Measurements from ENCODE around the gene FOXN3. TPM values are rescaled to one million over a fixed set of nuclear protein-coding genes. Genes with fewer than 3 reads are reported as not detected.

The FOXN3 gene
- total and polyA plus RNA-seq, 10 of the 15 experiments (the other 5 are each of a cell fraction or from before 2014, with no cell fraction given) = 4.5 to 68.9 (median 29.7) TPM

DNA sequence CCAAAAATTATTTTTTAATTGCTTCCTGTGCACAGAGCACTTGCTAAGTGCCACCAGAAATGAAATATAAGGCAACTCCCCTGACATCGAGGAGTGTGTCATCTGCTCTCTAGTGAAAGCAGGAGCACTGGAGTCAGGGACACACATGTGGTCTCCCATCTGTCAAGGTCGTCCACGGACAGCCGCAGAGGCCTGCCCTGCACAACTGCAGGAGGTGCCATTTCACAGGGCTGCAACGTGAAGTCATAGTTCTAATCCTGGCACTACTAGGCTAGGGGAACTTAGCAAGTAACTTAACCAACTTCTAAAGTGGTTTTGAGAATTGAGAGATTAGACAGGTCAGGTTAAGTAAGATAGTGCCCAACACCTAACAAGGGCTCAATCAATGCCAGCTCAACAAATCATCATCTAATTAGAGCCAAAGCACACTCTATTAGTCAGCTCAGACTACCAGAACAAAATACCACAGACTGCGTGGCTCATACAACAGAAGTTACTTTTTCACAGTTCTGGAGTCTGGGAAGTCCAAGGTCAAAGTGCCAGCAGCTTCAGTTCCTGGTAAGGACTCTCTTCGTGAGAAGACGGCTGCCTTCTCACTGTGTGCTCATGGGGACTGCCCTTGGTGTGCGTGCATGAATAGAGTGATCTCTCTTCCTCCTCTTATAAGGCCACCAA, 30.7 kb downstream of the FOXN3 start (continued):
- TF ChIP-seq, protein P1, sequence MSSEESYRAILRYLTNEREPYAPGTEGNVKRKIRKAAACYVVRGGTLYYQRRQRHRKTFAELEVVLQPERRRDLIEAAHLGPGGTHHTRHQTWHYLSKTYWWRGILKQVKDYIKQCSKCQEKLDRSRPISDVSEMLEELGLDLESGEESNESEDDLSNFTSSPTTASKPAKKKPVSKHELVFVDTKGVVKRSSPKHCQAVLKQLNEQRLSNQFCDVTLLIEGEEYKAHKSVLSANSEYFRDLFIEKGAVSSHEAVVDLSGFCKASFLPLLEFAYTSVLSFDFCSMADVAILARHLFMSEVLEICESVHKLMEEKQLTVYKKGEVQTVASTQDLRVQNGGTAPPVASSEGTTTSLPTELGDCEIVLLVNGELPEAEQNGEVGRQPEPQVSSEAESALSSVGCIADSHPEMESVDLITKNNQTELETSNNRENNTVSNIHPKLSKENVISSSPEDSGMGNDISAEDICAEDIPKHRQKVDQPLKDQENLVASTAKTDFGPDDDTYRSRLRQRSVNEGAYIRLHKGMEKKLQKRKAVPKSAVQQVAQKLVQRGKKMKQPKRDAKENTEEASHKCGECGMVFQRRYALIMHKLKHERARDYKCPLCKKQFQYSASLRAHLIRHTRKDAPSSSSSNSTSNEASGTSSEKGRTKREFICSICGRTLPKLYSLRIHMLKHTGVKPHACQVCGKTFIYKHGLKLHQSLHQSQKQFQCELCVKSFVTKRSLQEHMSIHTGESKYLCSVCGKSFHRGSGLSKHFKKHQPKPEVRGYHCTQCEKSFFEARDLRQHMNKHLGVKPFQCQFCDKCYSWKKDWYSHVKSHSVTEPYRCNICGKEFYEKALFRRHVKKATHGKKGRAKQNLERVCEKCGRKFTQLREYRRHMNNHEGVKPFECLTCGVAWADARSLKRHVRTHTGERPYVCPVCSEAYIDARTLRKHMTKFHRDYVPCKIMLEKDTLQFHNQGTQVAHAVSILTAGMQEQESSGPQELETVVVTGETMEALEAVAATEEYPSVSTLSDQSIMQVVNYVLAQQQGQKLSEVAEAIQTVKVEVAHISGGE (CRISPR knock-in tag; IDR thresholded peaks at IDR 0.05) = no peak
- TF ChIP-seq, protein P2, sequence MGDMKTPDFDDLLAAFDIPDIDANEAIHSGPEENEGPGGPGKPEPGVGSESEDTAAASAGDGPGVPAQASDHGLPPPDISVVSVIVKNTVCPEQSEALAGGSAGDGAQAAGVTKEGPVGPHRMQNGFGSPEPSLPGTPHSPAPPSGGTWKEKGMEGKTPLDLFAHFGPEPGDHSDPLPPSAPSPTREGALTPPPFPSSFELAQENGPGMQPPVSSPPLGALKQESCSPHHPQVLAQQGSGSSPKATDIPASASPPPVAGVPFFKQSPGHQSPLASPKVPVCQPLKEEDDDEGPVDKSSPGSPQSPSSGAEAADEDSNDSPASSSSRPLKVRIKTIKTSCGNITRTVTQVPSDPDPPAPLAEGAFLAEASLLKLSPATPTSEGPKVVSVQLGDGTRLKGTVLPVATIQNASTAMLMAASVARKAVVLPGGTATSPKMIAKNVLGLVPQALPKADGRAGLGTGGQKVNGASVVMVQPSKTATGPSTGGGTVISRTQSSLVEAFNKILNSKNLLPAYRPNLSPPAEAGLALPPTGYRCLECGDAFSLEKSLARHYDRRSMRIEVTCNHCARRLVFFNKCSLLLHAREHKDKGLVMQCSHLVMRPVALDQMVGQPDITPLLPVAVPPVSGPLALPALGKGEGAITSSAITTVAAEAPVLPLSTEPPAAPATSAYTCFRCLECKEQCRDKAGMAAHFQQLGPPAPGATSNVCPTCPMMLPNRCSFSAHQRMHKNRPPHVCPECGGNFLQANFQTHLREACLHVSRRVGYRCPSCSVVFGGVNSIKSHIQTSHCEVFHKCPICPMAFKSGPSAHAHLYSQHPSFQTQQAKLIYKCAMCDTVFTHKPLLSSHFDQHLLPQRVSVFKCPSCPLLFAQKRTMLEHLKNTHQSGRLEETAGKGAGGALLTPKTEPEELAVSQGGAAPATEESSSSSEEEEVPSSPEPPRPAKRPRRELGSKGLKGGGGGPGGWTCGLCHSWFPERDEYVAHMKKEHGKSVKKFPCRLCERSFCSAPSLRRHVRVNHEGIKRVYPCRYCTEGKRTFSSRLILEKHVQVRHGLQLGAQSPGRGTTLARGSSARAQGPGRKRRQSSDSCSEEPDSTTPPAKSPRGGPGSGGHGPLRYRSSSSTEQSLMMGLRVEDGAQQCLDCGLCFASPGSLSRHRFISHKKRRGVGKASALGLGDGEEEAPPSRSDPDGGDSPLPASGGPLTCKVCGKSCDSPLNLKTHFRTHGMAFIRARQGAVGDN (IDR thresholded peaks at IDR 0.05) = no peak
